ENCODE results near the gene MRPL53. TPM values are rescaled to one million over a fixed set of nuclear protein-coding genes. Genes with fewer than 3 reads are reported as not detected.
A peak's percentile ranks its signal among the peaks of the same experiment; 100 is the strongest.

Gene MRPL53
- total and polyA plus RNA-seq, 2 of the 8 experiments (the other 6 are each of a cell fraction or from before 2014, with no cell fraction given), result 36.6 to 46.3 TPM

DNA sequence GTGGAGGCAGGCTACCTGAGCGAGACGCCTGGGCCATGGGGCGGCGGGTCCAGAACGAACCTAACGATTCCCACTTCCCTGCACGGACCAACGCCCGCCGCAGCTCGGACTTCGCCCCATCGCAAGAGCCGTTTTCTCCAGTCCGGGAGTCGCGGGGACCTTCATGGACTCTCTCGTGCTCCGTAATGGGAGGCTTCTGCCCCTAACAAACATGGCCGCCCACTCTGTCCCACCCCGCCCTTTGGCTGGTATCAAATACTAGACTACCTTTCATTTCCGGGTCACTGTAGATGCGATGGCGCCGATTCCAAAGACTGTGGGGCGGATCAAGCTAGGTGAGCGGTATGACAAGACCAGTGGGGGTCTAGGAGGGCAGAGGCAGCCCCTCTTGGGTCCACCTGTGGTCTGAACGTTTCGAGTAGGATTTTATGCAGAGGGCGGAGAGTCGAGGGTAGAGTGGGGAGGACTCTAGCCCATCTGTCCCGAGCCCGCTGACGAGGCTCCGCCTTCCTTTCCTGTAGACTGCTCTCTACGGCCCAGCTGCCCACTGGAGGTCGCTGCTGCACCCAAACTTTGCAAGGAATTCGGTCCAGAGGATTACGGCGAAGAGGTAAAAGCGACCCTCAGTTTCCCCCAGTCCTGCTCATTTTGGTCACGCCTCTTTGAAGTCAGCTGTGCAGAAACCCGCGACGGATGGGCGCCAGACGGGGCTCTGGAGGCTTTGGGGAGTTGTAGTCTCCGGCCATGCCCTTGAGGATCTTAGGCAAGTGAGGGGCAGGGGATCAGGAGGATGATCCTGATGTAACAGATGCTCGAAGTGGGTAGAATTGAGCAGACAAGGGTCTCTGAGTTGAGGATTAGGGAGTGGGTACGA, 10.6 kb upstream of the MRPL53 start, which contains the start of the genes CCDC142 and TTC31 (continued):
- TF ChIP-seq RBBP5 (IDR thresholded peaks at IDR 0.05; ENCODE audit: borderline replicate concordance, low read depth, low read length) (no peak), KDM1A (IDR thresholded peaks at IDR 0.05; ENCODE audit: borderline replicate concordance, low read length) (no peak), SIN3A (conservative IDR thresholded peaks at IDR 0.05 in 1 of 2, IDR thresholded peaks at IDR 0.05 in 1 of 2; ENCODE audit: low read depth in 1 of 2, low read length in 2 of 2) (peak; percentile 20 to 60; a peak in 1 of 4 replicates), EGR1 (IDR thresholded peaks at IDR 0.05; ENCODE audit: borderline replicate concordance, low read depth, low read length) (no peak; the same call in 1 of the 2 replicates), BCL11A (IDR thresholded peaks at IDR 0.05; ENCODE audit: low read depth in 2 of 2, low read length in 2 of 2) (no peak), SP1 (IDR thresholded peaks at IDR 0.05; ENCODE audit: low read depth, low read length) (peak; percentile 47; the same call in 1 of the 2 replicates), RXRA (IDR thresholded peaks at IDR 0.05; ENCODE audit: insufficient read depth, low read depth, low read length) (no peak), GABPA (IDR thresholded peaks at IDR 0.05; ENCODE audit: borderline replicate concordance, insufficient read depth, low read length) (peak; percentile 80), POLR2A (IDR thresholded peaks at IDR 0.05; ENCODE audit: control extremely low read depth in 1 of 2, low read depth in 2 of 2, low read length in 2 of 2) (peak in 1 of 2 experiments; percentile 91; a peak in 2 of 3 replicates), CHD2 (IDR thresholded peaks at IDR 0.05; ENCODE audit: low read length) (peak; percentile 63), MAFK (IDR thresholded peaks at IDR 0.05; ENCODE audit: low read depth, low read length) (no peak), RNF2 (IDR thresholded peaks at IDR 0.05; ENCODE audit: borderline replicate concordance, low read depth, low read length, missing control alignments, poor library complexity, severe bottlenecking) (no peak), CBX8 (IDR thresholded peaks at IDR 0.05; ENCODE audit: borderline replicate concordance, low read depth, low read length) (no peak), SIRT6 (IDR thresholded peaks at IDR 0.05; ENCODE audit: low read length) (no peak), FOSL1 (IDR thresholded peaks at IDR 0.05; ENCODE audit: insufficient read depth, low read depth, low read length) (no peak), TAF1 (IDR thresholded peaks at IDR 0.05; ENCODE audit: low read depth, low read length) (peak; percentile 74), NANOG (IDR thresholded peaks at IDR 0.05; ENCODE audit: insufficient read depth, low read depth, low read length, poor library complexity, severe bottlenecking) (peak; percentile 96), CBX5 (IDR thresholded peaks at IDR 0.05; ENCODE audit: low read depth, low read length) (no peak), KDM4A (IDR thresholded peaks at IDR 0.05; ENCODE audit: low read depth, low read length, severe bottlenecking) (peak; percentile 11), JUND (IDR thresholded peaks at IDR 0.05; ENCODE audit: low read length) (no peak)
- TF ChIP-seq, protein P1, sequence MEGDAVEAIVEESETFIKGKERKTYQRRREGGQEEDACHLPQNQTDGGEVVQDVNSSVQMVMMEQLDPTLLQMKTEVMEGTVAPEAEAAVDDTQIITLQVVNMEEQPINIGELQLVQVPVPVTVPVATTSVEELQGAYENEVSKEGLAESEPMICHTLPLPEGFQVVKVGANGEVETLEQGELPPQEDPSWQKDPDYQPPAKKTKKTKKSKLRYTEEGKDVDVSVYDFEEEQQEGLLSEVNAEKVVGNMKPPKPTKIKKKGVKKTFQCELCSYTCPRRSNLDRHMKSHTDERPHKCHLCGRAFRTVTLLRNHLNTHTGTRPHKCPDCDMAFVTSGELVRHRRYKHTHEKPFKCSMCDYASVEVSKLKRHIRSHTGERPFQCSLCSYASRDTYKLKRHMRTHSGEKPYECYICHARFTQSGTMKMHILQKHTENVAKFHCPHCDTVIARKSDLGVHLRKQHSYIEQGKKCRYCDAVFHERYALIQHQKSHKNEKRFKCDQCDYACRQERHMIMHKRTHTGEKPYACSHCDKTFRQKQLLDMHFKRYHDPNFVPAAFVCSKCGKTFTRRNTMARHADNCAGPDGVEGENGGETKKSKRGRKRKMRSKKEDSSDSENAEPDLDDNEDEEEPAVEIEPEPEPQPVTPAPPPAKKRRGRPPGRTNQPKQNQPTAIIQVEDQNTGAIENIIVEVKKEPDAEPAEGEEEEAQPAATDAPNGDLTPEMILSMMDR (IDR thresholded peaks at IDR 0.05; ENCODE audit: control extremely low read depth in 1 of 3, insufficient read depth in 1 of 3, low read depth in 1 of 3, low read length in 3 of 3), result peak; percentile 81 to 95 (median 89)
